Uterus (tissue), 4 donors: ENCODE measurements around the gene TECPR1. TPM values are rescaled to one million over a fixed set of nuclear protein-coding genes. Genes with fewer than 3 reads are reported as not detected.

ENCODE experiments used
- DNase-seq, 2 donors: peaks; one replicate each; pipeline ENCODE4 v3.0.0-alpha.2; 2019 to 2020
- H3K27ac ChIP-seq, 2 donors: fragments of 200-600 bp; sonication (generic); 1 replicate in 1 of 2; 2 replicates in 1 of 2; pipeline ENCODE4 v1.5.1; 2016 to 2018
- H3K27me3 ChIP-seq, 2 donors: fragments of 200-600 bp; sonication (generic); one replicate each; pipeline ENCODE4 v1.5.1; 2018 to 2019; ENCODE audit warnings: control low read depth in 1 of 2
- H3K36me3 ChIP-seq, 2 donors: fragments of 200-600 bp; sonication (generic); one replicate each; pipeline ENCODE4 v1.5.1; 2019; ENCODE audit warnings: control low read depth in 1 of 2
- H3K4me1 ChIP-seq, 2 donors: fragments of 200-600 bp; sonication (generic); one replicate each; pipeline ENCODE4 v1.5.1; 2018 to 2019; ENCODE audit warnings: control low read depth in 1 of 2
- H3K4me3 ChIP-seq, 2 donors: fragments of 200-600 bp; sonication (generic); 1 replicate in 1 of 2; 2 replicates in 1 of 2; pipeline ENCODE4 v1.5.1; 2018 to 2019; ENCODE audit warnings: mild to moderate bottlenecking in 1 of 2
- H3K9me3 ChIP-seq, 2 donors: fragments of 200-600 bp; sonication (generic); one replicate each; pipeline ENCODE4 v1.5.1; 2019; ENCODE audit warnings: control low read depth in 1 of 2
- CTCF ChIP-seq, 4 experiments: fragments of 200-600 bp in 2 of 4; fragments of 450-650 bp in 2 of 4; sonication (generic) in 2 of 4; IDR thresholded peaks; one replicate each; pipeline ENCODE4 v1.5.1; 2016 to 2019; ENCODE audit warnings: antibody characterized with exemption in 4 of 4, mild to moderate bottlenecking in 2 of 4, moderate library complexity in 1 of 4
- POLR2A ChIP-seq, 2 donors: fragments of 450-650 bp; IDR thresholded peaks; one replicate each; pipeline ENCODE4 v1.6.1; 2016; ENCODE audit warnings: antibody characterized with exemption in 2 of 2, mild to moderate bottlenecking in 1 of 2, moderate library complexity in 1 of 2
- intact Hi-C: fragments of 100-400 bp; cut with DNase I; formaldehyde crosslinking; loops from one replicate; pipeline ENCODE4 v1.15.1; 2023; ENCODE audit warnings: low total_unique reads
- total RNA-seq, 4 donors: library from RNA; depleted of rRNA in 3 of 4; stranded (reverse); fragments of >200 nt in 3 of 4; gene quantifications; one replicate each; pipeline versions ENCODE4 v1.1.0 to v1.2.4, GENCODE V29; 2014 to 2023
- donor health status: DM: yes; HTN: yes; CAD: no.

Gene TECPR1
- total RNA-seq, 4 donors from 2014 or later: 3.1 to 52.6 (median 16.7) TPM

GRCh38 chr7:98174334-98175259 lies 77.4 kb downstream of the TECPR1 start:
- H3K36me3 ChIP-seq: no peaks in the 10 kb centered on the region
- no peaks in the 10 kb centered on the region for H3K4me1 ChIP-seq
- H3K4me3 ChIP-seq: no peak overlapping the region
- intact Hi-C loops: no loop called here
- no peak for DNase-seq
- no peaks in the 10 kb centered on the region for H3K27me3 ChIP-seq
- no peak overlapping the region for H3K27ac ChIP-seq
- no peaks in the 10 kb centered on the region for H3K9me3 ChIP-seq
- no peak for TF ChIP-seq POLR2A (IDR thresholded peaks at IDR 0.05)
- no peak for TF ChIP-seq CTCF (IDR thresholded peaks at IDR 0.05)

- H3K27ac ChIP-seq: no peak overlapping the region
- intact Hi-C loops: no loop called here
- DNase-seq: no peak
- H3K4me3 ChIP-seq: no peak overlapping the region
- H3K4me1 ChIP-seq: no peaks in the 10 kb centered on the region
- no peaks in the 10 kb centered on the region for H3K27me3 ChIP-seq
- no peaks in the 10 kb centered on the region for H3K9me3 ChIP-seq
- no peaks in the 10 kb centered on the region for H3K36me3 ChIP-seq
- TF ChIP-seq CTCF (IDR thresholded peaks at IDR 0.05) (no peak), POLR2A (IDR thresholded peaks at IDR 0.05) (no peak)
These were observed 80.6 kb downstream of the TECPR1 start for GRCh38 chr7:98171449-98171848.

GRCh38 chr7:98170966-98171365 lies 81.1 kb downstream of the TECPR1 start:
- H3K27me3 ChIP-seq: no peaks in the 10 kb centered on the region
- H3K4me1 ChIP-seq: no peaks in the 10 kb centered on the region
- intact Hi-C loops: no loop called here
- DNase-seq: no peak
- no peak overlapping the region for H3K27ac ChIP-seq
- TF ChIP-seq POLR2A (IDR thresholded peaks at IDR 0.05): no peak
- no peak for TF ChIP-seq CTCF (IDR thresholded peaks at IDR 0.05)
- no peaks in the 10 kb centered on the region for H3K36me3 ChIP-seq
- H3K9me3 ChIP-seq: no peaks in the 10 kb centered on the region
- no peak overlapping the region for H3K4me3 ChIP-seq

- no peak for TF ChIP-seq CTCF (IDR thresholded peaks at IDR 0.05)
- no peak for TF ChIP-seq POLR2A (IDR thresholded peaks at IDR 0.05)
- Histone ChIP-seq H3K27ac (no peak overlapping the region), H3K4me1 (no peaks in the 10 kb centered on the region), H3K27me3 (no peaks in the 10 kb centered on the region), H3K4me3 (no peak overlapping the region), H3K36me3 (no peaks in the 10 kb centered on the region), H3K9me3 (no peaks in the 10 kb centered on the region)
- DNase-seq: no peak
- intact Hi-C loops: loop anchor here (5.0 kb wide), 1 partner anchor 62 kb away; the partner anchor contains the start of gene LMTK2
These were observed 83.0 kb downstream of the TECPR1 start for GRCh38 chr7:98168904-98169621.
